NCI-H748 treated with DMSO at 0.1 percent for 48 hours (cell line): ENCODE results near the gene WNT9B.
A peak's percentile ranks its signal among the peaks of the same experiment; 100 is the strongest.

ENCODE experiments used
- DNase-seq: peaks from one replicate; lab custom pipeline; 2025; lab: John Stamatoyannopoulos, UW

Gene WNT9B, protein sequence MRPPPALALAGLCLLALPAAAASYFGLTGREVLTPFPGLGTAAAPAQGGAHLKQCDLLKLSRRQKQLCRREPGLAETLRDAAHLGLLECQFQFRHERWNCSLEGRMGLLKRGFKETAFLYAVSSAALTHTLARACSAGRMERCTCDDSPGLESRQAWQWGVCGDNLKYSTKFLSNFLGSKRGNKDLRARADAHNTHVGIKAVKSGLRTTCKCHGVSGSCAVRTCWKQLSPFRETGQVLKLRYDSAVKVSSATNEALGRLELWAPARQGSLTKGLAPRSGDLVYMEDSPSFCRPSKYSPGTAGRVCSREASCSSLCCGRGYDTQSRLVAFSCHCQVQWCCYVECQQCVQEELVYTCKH

DNA sequence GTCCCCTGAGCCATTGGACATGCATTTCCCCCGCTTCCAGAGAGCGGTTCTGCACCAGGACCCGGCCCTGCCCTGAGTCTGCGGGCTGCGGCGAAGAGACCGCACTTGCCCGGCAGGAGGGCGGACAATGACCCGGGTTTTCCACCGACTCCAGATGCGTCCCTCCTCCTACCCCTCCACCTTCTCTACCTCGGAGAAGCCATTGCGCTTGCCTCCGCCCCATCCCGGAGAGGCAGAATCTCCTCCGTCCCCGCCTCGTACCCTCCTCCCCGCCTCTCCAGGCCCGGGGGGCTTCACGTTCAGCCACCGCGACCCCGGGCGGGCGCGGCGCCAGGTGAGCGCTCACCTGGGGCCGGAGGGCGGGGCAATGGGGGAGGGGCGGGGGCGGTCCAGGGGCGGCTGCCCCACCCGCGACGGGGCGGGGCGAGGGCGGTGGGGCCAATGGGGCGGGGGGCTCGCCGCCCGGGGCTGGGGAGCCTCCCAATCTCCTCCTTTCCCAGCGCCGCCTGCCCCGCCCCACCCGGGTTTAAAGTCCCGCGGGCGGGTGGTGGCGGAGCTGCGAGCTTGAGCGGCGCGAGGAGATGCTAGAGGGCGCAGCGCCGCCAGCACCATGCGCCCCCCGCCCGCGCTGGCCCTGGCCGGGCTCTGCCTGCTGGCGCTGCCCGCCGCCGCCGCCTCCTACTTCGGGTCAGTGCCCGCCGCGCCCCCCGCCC lies at the start of gene WNT9B:
Gene WNT9B (plus strand): TSS at position 555 of the 713 bp plus-strand sequence. CDS start 56 bp downstream, at position 611.
- peak; percentile 70 for DNase-seq

DNA sequence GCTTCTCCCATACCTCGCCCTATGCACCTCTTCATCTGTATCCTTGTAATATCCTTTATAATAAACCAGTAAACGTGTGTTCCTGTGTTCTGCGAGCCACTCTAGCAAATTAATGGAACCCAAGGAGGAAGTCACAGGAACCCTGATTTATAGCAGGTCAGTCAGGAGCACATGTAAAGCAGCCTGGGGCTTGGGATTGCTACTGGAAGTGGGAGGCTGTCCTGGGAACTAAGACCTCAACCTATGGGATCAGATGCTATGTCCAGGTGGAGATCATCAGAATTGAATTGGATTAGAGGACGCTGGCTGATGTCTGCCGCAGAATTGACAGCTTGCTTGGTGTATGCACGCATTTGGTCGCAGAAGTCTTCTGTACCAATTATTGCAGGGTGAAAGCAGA lies 48.6 kb upstream of the WNT9B start:
- no peak for DNase-seq

DNA sequence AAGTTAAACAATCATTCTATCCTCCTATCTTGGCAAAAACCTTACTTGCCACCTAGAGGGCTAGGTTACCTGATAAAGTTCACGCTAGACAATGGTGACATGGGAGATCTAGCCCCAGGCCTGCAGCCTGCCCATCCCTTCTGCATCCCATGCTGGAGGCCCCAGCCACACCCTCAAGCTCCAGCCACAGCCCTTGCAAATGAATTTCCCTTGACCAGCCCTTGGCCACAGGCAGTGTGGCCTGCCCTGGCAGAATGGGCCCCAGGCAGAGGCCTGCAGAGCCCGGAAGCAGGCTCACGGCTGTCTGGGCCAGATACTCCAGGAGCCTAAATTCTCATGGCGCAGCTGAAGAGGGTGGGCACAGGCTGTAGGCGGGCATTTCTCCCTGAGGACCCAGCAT lies 47.8 kb upstream of the WNT9B start:
- no peak for DNase-seq

GRCh38 chr17:46805771-46806170 lies 45.6 kb upstream of the WNT9B start:
- no peak for DNase-seq

GRCh38 chr17:46809110-46809571 lies 42.2 kb upstream of the WNT9B start:
- DNase-seq = no peak

DNA sequence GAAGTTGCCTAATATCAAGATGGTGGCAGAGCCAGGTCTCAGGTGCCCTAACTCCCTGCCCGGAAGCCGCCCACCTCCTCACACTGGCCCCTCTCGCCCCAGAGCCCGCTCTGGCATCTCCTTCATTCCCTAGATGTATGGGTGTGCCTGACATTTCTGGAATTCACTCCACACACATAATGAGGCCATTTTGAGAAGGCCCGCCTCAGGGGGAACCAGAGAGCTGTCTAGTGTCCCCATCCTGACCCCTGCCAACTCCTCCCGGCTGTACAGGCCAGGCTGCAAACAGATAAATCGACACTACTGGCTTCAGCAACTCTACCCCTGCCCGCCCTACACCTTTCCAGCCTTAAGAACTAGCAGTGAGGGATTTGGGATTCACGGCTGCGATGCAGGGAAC lies 40.5 kb upstream of the WNT9B start:
- no peak for DNase-seq

GRCh38 chr17:46811978-46812583 lies 39.3 kb upstream of the WNT9B start:
- no peak for DNase-seq

- DNase-seq = no peak
Observed at GRCh38 chr17:46812624-46813318, 38.6 kb upstream of the WNT9B start.

GRCh38 chr17:46813920-46814319 lies 37.5 kb upstream of the WNT9B start:
- DNase-seq = no peak

DNA sequence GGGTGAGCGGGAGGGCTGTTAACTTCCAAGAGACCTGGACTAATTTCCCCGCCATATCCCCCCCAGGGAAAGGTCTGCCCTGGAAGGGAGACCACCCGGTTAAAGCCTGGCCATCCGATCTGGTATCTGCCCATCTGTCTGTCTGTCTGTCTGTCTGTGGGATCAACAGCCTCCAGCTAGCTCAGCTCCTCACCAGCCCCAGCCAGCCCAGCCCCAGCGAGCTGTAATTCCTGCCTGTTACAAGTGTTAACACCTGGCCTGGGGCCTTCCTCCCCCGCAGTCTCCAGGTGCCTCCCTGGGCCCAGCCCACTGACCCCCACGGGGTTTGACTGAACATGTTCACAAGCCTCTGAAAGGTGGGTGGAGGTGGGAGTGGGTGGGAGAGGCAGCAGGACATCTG lies 36.9 kb upstream of the WNT9B start:
- DNase-seq = no peak

DNA sequence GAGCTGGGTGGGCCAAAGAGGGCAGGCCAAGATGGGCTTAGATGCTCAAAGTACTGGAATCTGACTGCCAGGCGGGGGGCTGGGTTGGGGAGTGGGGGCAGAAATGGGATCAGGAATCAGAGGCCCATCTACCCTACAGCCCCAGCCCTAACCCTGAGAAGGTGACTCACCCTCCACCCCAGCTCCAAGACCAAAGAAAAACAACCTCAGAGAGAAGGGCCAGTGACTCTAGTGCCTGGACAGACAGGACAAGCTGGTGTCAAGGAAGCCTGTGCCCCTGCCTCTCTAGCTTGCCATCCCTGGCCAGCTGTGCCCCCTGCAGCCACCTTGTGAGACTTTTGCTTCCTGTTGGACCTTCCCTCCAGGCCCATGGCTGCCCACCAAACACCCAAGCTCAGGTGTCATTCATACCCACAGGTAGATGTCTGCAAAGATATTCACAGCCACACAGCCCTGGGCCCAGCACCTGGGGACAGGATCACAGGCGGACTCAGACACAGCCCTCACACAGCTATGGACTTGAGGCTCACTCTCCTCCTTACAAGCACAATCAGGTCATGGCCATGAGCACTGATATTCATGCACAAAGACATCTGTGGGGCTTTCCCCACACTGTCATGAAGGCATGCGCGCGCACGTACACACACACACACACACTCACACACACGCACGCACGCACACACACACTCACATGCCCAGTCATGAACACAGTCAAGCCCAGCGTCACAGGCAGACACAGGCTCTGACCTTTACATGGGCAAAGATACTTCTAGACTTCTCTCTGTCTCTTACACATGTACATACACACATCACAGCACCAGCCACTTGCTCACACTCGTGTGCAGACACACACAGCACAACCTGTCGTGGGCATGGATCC lies 35.7 kb upstream of the WNT9B start:
- no peak for DNase-seq

DNA sequence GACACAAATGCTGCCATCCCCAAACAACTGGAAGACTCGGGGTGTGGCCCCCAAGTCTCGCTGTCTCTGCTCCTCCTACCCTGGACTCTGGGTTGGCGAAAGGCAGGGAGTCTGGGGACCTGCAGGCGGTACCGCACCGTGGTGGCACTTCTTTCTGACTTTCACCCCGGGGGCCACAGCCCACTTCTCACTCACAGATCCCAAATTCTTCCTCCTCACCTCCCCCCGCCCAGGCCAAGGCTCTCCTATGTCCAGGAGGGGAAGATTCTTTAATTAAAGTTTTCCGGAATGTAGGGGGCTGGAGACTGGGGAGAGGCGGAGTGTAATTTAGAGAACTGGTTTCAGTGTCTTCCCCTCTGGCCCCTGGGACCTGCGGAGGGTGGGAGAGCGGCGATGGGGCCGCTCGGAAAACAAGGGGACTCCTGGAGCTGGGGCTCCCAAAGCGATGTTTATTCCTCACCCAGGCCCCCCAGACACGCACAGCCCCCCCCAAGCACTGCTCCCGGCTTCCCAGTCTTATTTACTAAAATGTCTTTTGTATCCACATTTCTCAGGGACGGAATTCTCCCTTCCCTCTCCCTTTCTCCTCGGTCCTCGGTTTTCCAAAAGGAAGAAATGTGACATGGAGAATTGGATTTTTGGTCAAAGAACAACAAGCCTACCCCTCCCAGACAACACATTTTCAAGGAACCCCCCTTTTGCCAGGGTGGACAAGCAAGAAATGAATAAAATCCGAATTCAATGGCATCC lies 34.1 kb upstream of the WNT9B start:
- no peak for DNase-seq

- no peak for DNase-seq
Observed at GRCh38 chr17:46817901-46818209, 33.5 kb upstream of the WNT9B start.

DNA sequence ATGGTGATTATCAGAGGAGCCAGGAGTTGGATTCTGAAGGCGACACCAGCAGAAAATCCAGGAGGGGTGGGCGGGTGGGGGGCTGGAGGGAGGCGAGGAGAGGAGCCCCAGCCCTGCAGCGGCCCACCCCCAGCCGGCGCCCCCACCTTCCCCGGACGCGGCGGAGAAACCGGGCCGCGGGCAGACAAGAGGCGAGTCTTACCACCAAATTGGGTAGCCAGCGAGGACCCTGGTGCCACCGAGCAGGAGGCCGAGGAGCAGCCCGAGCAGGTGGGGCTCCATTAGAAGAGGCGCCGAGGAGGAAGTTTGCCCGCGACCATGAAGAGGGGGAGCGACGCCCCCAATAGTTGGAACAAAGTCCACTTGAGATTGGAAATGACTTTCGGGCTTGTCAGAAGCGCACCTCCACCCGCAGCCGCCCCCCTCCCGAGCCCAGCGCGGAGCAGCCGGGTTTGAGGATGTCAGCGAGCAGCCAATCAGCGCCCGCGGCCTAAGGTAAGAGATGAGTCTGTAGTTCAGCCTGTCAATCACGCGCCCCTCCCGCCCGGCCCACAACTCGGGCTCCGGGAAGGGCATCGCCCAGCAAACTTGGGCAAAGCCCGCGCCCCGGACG lies 33.0 kb upstream of the WNT9B start, which contains the start of gene WNT3:
Gene WNT3 (minus strand): TSS at position 377 of the 613 bp plus-strand sequence. CDS start 95 bp downstream, at position 282.
- DNase-seq = peak; percentile 38

DNA sequence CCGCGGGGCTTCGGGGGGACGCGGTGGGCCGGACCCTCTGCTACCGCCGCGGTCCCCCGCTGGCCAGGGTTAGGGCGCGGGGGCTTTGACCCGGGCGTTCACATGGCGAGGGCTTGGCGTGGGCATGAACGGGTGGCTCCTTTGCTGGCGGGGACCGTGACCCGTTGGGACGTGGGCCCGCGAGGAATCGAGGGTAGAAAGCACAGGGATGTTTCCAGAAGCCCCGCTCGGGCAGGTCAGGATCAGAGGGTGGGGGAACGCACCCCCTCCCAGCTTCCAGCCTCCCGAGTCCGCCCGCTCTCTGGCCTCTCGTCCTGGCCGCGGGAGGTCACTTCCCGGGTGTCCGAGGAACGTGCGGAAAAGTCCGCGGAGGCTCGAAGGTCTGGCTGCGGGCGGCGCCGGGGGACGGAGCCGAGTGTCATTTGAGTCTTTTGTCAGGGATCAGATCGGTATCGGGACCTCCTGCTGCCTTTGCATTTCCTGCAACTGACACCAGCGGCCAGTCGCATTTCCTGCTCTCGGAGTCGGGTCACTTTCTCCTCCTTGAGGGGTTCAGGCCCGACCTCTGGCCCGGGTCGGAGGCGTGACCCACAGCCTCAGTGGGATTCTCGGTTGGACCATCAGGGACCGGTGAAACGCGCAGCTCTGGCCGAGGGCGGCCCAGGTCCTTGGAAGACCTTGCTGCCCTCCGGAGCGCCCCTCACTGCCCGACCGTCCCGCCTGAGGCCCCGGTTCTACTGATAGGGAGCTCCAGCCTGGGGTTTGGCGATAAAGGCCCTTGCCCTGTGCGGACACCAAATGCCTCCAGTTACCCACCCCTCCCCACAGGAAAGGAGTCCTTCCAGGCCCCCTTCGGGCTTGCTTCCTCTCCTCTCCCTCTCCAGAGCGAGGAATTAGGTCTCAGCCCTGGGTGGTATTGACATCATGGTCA lies 32.2 kb upstream of the WNT9B start:
- no peak for DNase-seq

GRCh38 chr17:46819906-46820351 lies 31.5 kb upstream of the WNT9B start:
- no peak for DNase-seq

DNA sequence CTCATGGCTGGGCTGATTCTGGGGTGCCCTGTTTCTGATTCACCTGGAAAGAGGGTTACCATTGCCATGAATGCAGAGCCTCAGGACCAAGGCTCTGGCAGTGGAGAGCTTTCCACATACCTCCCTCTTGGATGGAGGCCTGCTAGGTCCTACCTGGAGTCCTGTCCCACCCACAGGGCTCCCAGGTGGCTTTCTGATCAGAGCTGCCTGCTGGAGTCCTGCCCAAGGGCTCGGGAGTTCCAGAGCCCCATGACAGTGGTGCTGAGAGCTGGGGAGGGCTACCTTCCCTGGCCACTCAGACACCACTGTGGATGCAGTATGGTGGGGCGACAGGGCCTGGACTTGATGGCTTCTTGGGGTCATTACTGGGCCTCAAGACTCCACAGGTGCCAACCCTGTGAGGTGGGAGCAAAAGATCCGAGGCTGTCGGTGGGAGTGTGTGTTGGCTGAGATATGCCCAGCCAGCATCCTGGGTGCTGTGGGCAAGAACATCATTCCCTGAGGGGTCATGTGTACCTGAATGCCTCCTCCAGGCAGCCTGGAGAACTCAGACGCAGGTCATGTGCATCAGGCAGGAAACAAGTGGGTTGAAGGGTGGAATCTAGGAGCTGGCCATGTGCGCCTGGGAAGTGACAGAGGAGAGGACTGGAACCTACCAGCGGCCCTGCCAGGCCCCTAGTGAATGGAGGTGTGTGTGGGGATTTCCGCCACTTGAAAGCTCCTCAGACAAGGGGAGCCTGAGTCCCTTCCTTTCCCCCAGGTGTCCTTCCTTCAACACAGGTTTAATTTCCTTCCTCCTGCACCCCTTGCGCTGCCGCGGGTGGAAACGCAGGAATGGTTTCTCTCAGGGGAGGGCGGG lies 30.6 kb upstream of the WNT9B start:
- no peak for DNase-seq
